ENCODE data around the gene TLE6.

Gene TLE6

DNA sequence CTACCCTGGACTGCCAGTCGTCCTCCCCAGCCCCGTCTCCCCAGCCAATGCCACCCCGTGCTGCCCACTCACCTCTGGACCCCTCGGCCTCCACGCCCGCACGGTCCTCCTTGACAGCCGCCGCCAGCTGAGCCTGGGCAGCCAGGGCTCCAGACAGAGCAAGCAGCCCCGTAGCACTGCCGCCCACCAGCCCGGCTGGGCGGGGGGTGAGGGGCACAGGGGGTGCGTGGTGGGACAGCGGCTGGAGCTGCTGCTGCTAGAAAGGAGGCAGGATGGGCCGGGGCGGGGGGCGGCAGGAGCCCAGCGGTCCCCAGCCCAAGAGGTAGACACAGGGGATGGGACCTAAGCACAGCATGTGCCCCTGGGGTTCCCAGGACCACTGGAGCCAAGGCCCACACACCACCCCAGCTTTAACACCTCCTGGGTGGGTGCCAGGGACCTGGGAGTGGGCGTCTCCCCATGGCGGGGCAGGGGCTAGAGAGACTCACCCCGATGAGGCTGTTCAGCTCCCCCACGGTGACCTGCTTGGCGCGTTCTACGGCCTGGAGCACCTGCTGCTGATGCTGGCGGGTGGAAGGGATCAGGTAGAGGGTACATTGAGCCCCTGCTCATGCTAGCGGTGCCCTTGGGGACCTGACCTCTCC lies 42.0 kb downstream of the TLE6 start:
- Histone ChIP-seq H3K4me3 (replicated peaks; ENCODE audit: insufficient read depth, low read length) (no peak overlapping the region), H3K27me3 (ENCODE audit: insufficient read depth, poor library complexity, severe bottlenecking) (peaks cover 4% of the 10 kb centered on the region), H3K27ac (replicated peaks) (no peak overlapping the region)
- DNase-seq (ENCODE audit: low read depth in 1 of 2, low spot score in 1 of 2): no peak
- TF ChIP-seq SPI1 (IDR thresholded peaks at IDR 0.05; ENCODE audit: borderline replicate concordance, low read depth) (no peak), POLR2AphosphoS5 (IDR thresholded peaks at IDR 0.05; ENCODE audit: low read depth) (no peak), GABPA (IDR thresholded peaks at IDR 0.05; ENCODE audit: low read depth) (no peak)
- TF ChIP-seq, protein P1, sequence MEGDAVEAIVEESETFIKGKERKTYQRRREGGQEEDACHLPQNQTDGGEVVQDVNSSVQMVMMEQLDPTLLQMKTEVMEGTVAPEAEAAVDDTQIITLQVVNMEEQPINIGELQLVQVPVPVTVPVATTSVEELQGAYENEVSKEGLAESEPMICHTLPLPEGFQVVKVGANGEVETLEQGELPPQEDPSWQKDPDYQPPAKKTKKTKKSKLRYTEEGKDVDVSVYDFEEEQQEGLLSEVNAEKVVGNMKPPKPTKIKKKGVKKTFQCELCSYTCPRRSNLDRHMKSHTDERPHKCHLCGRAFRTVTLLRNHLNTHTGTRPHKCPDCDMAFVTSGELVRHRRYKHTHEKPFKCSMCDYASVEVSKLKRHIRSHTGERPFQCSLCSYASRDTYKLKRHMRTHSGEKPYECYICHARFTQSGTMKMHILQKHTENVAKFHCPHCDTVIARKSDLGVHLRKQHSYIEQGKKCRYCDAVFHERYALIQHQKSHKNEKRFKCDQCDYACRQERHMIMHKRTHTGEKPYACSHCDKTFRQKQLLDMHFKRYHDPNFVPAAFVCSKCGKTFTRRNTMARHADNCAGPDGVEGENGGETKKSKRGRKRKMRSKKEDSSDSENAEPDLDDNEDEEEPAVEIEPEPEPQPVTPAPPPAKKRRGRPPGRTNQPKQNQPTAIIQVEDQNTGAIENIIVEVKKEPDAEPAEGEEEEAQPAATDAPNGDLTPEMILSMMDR (IDR thresholded peaks at IDR 0.05; ENCODE audit: insufficient read depth, low read length): no peak
- TF ChIP-seq, protein P2, sequence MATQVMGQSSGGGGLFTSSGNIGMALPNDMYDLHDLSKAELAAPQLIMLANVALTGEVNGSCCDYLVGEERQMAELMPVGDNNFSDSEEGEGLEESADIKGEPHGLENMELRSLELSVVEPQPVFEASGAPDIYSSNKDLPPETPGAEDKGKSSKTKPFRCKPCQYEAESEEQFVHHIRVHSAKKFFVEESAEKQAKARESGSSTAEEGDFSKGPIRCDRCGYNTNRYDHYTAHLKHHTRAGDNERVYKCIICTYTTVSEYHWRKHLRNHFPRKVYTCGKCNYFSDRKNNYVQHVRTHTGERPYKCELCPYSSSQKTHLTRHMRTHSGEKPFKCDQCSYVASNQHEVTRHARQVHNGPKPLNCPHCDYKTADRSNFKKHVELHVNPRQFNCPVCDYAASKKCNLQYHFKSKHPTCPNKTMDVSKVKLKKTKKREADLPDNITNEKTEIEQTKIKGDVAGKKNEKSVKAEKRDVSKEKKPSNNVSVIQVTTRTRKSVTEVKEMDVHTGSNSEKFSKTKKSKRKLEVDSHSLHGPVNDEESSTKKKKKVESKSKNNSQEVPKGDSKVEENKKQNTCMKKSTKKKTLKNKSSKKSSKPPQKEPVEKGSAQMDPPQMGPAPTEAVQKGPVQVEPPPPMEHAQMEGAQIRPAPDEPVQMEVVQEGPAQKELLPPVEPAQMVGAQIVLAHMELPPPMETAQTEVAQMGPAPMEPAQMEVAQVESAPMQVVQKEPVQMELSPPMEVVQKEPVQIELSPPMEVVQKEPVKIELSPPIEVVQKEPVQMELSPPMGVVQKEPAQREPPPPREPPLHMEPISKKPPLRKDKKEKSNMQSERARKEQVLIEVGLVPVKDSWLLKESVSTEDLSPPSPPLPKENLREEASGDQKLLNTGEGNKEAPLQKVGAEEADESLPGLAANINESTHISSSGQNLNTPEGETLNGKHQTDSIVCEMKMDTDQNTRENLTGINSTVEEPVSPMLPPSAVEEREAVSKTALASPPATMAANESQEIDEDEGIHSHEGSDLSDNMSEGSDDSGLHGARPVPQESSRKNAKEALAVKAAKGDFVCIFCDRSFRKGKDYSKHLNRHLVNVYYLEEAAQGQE (IDR thresholded peaks at IDR 0.05; ENCODE audit: insufficient replicate concordance, low read depth): no peak

DNA sequence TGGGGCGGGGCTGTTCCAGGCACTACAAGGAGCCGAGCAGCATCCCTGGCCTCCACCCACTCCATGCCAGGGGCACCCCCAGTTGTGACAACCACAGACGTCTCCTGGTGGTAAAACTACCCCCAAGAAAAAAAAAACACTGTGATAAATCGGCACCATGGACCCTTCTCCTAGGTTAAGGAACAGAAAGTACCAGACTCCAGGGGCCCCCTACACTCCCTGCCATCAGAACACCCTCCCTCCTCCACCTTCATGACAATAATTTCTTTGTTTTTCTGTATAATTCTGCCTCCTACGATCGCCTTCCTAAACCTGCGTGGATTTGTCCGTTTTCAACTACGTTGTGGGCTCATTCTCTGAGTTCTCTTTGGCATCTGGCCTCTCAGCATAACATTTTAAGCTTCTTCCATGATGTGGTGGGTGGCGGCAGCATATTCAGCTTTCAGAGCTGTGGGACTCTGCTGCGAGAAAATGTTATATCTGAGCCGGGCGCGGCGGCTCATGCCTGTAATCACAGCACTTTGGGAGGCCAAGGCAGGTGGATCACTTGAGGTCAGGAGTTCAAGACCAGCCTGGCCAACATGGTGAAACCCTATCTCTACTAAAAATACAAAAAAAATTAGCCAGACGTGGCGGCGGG lies 43.1 kb downstream of the TLE6 start:
- H3K27me3 ChIP-seq (ENCODE audit: insufficient read depth, poor library complexity, severe bottlenecking): peaks cover 15% of the 10 kb centered on the region
- TF ChIP-seq POLR2AphosphoS5 (IDR thresholded peaks at IDR 0.05; ENCODE audit: low read depth): no peak
- TF ChIP-seq, protein P1 (IDR thresholded peaks at IDR 0.05; ENCODE audit: insufficient read depth, low read length): no peak
- TF ChIP-seq GABPA (IDR thresholded peaks at IDR 0.05; ENCODE audit: low read depth): no peak
- H3K4me3 ChIP-seq (replicated peaks; ENCODE audit: insufficient read depth, low read length): no peak overlapping the region
- no peak overlapping the region for H3K27ac ChIP-seq (replicated peaks)
- no peak for DNase-seq (ENCODE audit: low read depth in 1 of 2, low spot score in 1 of 2)

DNA sequence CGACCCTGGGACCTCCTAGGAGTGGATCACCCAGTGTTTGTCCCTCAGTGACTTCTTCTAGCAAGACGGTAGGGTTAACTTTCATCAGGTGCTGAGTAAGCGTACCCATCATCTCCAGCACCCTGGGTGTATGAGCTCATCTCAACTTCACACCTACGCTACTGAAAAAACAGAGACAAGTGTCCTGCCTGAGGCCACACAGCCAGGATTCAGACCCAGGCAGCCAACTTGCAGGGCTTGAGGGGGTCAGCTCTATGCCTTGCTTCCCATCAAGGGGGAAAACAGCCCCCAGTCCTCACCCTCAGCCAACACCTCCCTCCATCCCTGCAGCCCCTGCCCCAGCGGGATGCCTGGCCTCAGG lies 47.1 kb downstream of the TLE6 start:
- H3K4me3 ChIP-seq (replicated peaks; ENCODE audit: insufficient read depth, low read length): no peak overlapping the region
- no peak overlapping the region for H3K27ac ChIP-seq (replicated peaks)
- DNase-seq (ENCODE audit: low read depth in 1 of 2, low spot score in 1 of 2): no peak
- TF ChIP-seq, protein P2 (IDR thresholded peaks at IDR 0.05; ENCODE audit: insufficient replicate concordance, low read depth): no peak
- TF ChIP-seq, protein P1 (IDR thresholded peaks at IDR 0.05; ENCODE audit: insufficient read depth, low read length): no peak
- no peak for TF ChIP-seq SPI1 (IDR thresholded peaks at IDR 0.05; ENCODE audit: borderline replicate concordance, low read depth)
- no peak for TF ChIP-seq POLR2AphosphoS5 (IDR thresholded peaks at IDR 0.05; ENCODE audit: low read depth)
- TF ChIP-seq GABPA (IDR thresholded peaks at IDR 0.05; ENCODE audit: low read depth): no peak
- peaks cover 44% of the 10 kb centered on the region for H3K27me3 ChIP-seq (ENCODE audit: insufficient read depth, poor library complexity, severe bottlenecking)
